Mucosa of rectum (tissue), 2 donors: ENCODE results near the gene PDE6A.
A peak's percentile ranks its signal among the peaks of the same experiment; 100 is the strongest.

Experiments used
- H3K27ac ChIP-seq, 2 donors: one replicate each; pipeline ENCODE4 v1.7.0; 2013; ENCODE audit warnings: inconsistent platforms in 2 of 2, low read depth in 2 of 2, low read length in 2 of 2
- H3K27me3 ChIP-seq, 2 donors: one replicate each; pipeline ENCODE4 v1.7.0; 2013; ENCODE audit warnings: low read length in 2 of 2; ENCODE audit not compliant: control insufficient read depth in 2 of 2, insufficient read depth in 2 of 2
- H3K36me3 ChIP-seq, 2 donors: one replicate each; pipeline ENCODE4 v1.7.0; 2013; ENCODE audit warnings: low read length in 2 of 2; ENCODE audit not compliant: control insufficient read depth in 2 of 2, insufficient read depth in 2 of 2
- H3K4me1 ChIP-seq, 2 donors: one replicate each; pipeline ENCODE4 v1.7.0; 2013; ENCODE audit warnings: low read length in 2 of 2, mild to moderate bottlenecking in 1 of 2; ENCODE audit not compliant: control insufficient read depth in 2 of 2, insufficient read depth in 2 of 2
- H3K4me3 ChIP-seq, 2 donors: one replicate each; pipeline ENCODE4 v1.7.0; 2013; ENCODE audit warnings: low read length in 2 of 2
- H3K9ac ChIP-seq, 2 donors: one replicate each; pipeline ENCODE4 v1.7.0; 2013; ENCODE audit warnings: low read length in 2 of 2, low read depth in 1 of 2, mild to moderate bottlenecking in 1 of 2
- H3K9me3 ChIP-seq, 2 donors: one replicate each; pipeline ENCODE4 v1.7.0; 2013; ENCODE audit warnings: low read length in 2 of 2; ENCODE audit not compliant: control insufficient read depth in 2 of 2
- donor health status: healthy.
- donor health status: Normal muscosa, but diverticular disease.

Gene PDE6A

DNA sequence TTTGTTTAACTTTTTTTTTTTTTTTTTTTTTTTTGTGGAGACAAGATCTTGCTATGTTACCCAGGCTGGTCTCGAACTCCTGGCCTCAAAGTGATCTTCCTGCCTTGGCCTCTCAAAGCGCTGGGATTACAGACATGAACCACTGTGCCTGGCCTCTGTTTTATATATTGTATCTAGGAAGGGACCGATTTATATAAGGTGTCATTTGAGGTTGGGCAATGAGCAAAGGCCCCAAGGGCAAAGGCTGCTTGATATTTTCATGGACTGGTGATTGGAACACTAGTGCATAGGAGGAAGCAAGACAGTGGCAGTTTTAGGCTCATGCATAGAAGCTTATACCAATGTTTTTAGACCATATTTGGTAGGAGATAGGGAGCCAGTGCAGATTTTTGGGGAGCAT lies 19.1 kb upstream of the PDE6A start:
- Histone ChIP-seq H3K27ac (peak overlapping the region in 1 of 2 donors; percentile 19), H3K9me3 (no peaks in the 10 kb centered on the region), H3K27me3 (no peaks in the 10 kb centered on the region), H3K4me1 (peaks cover 13 to 30% of the 10 kb centered on the region in 2 donors), H3K4me3 (peak overlapping the region; percentile 41 to 46), H3K9ac (peak overlapping the region in 1 of 2 donors; percentile 44), H3K36me3 (peaks cover 0 to 3% of the 10 kb centered on the region in 2 donors)

DNA sequence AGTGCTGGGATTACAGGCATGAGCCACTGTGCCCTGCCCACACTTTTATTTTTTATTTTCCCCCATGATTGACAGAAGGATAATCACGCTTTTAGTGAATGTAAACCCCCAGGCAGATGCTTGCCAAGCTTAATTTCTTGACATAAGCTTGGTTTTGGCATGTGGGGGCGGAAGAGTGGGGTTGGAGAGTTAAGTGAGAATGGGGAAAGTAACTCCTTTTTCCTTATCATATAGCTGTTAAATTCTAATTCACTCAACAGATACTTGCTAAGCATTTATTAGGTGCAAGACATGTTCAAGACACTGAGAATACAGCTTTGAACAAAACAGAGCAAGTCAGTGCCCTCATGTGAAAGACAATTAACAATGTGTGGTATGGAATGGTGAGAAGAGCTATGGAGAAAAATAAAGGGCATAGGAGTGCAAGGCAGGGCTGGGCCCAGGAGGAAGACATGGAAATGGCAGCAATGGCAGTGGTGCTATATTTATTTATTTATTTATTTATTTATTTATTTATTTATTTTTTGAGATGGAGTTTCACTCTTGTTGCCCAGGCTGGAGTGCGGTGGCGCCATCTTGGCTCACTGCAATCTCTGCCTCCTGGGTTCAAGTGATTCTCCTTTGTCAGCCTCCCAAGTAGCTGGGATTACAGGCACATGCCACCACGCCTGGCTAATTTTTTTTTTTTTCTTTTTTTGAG lies 18.2 kb upstream of the PDE6A start:
- Histone ChIP-seq H3K4me1 (peaks cover 15 to 32% of the 10 kb centered on the region in 2 donors), H3K4me3 (peak overlapping the region; percentile 79 to 88), H3K27ac (peak overlapping the region; percentile 38 to 77), H3K36me3 (peaks cover 0 to 3% of the 10 kb centered on the region in 2 donors), H3K9ac (peak overlapping the region; percentile 8 to 87), H3K9me3 (no peaks in the 10 kb centered on the region), H3K27me3 (no peaks in the 10 kb centered on the region)

DNA sequence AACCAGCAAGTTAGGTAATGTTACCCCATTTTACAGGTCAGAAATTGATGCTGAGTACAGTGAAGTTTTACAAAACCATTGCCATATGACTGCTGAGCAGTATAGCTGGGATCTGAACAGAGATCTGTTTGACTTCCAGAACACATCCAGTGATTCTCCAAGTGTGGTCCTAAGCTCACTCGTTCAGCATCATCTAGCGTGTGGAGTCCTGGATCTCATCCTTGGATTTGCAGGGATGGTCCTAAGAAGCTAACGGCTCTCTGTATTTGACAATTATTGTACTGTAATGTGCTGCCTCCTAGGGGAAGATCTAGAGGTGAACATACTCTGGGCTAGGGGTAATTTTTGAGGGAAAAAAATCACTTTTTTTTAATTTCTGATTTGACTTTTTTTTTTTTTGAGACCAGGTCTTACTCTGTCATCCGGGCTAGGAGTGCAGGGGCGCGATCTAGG lies 17.4 kb upstream of the PDE6A start:
- Histone ChIP-seq H3K27ac (peak overlapping the region; percentile 77 to 83), H3K9ac (peak overlapping the region; percentile 76 to 87)

DNA sequence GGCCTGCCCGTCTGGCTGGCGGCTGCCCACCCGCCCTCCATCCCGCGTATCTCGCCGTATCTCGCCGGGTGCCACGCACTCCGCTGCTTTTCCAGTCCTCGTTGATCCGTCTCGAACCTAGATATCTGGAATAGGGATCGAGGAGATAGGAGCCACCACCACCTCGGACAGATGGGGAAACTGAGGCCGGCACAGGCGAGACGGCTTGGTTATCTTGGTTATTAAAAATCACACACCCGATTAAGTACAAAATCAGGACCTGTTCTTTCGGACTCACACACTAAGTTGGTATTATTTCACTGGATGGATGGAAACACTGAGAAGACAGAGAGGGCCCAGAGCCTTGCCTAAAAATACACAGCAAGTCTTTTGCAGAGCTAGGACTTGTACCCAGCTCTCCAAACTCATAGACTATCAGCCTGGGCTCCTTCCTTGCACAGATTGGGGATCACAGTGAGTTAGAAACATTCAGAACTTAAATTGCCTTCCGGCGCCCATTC lies 16.6 kb upstream of the PDE6A start:
- Histone ChIP-seq H3K9ac (peak overlapping the region; percentile 76 to 87), H3K27ac (peak overlapping the region; percentile 77 to 83), H3K4me3 (peak overlapping the region; percentile 79 to 88), H3K36me3 (peaks cover 0 to 3% of the 10 kb centered on the region in 2 donors), H3K9me3 (no peaks in the 10 kb centered on the region), H3K4me1 (peaks cover 21 to 35% of the 10 kb centered on the region in 2 donors), H3K27me3 (no peaks in the 10 kb centered on the region)

More for the DNA sequence above, 17.4 kb upstream of the PDE6A start:
- Histone ChIP-seq H3K4me1 (peaks cover 21 to 36% of the 10 kb centered on the region in 2 donors), H3K27me3 (no peaks in the 10 kb centered on the region), H3K36me3 (peaks cover 0 to 3% of the 10 kb centered on the region in 2 donors), H3K4me3 (peak overlapping the region; percentile 79 to 88), H3K9me3 (no peaks in the 10 kb centered on the region)

DNA sequence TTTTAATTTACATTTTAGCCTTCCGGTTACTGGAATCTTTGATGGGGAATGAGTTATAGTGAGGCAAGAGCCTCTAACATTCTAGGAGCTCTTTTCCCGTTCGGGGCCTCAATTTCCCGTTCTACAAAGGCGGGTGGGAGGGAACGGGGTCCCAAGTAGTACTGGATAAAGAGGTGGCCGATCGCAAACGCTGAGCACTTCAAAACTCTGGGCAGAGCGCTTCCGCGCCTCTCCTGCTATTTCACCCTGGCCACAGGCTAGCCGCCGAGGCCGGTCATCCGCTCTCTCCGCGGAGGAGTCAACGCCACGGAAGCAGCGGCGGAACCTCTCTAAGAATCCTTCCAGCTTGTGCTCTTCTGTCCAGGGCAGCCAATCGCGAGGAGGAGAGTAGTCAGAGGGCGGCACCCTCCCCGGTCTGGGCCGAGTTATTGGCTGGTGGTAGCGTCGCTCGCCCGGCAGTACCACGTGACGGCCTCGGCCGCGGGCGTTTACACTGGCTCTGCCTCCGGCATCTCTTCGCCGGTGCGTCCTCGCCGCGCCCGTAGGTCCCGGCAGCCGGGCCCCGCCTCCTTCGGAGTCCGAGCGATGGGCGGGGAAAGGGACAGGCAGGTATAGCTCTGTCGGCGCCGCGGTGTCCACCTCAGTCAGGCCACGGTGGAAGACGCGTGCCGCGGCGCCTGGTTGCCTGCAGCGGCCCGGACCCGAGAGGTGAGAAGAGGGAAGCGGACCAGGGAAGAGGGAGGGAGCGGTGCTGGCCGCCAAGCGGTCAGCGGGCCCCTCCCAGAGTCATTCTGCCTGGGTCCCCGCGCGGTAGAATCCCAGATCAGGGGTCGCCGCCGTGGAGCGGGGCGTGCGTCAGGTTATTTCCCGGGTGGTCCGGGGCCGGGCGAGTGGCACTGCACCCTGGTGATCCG lies 15.9 kb upstream of the PDE6A start, which contains the start of gene SLC26A2:
Gene SLC26A2 (plus strand): TSS at position 487 of the 914 bp plus-strand sequence. CDS start 16,895 bp downstream, outside the sequence.
- H3K36me3 ChIP-seq, result peaks cover 0 to 3% of the 10 kb centered on the region in 2 donors
- H3K4me1 ChIP-seq, result peaks cover 23 to 35% of the 10 kb centered on the region in 2 donors
- no peaks in the 10 kb centered on the region for H3K9me3 ChIP-seq
- peak within 1 kb of the TSS; percentile 77 to 87 for H3K9ac ChIP-seq
- H3K27ac ChIP-seq, result peak within 1 kb of the TSS; percentile 83 to 84
- H3K27me3 ChIP-seq, result no peaks in the 10 kb centered on the region
- H3K4me3 ChIP-seq, result peak within 1 kb of the TSS; percentile 79 to 88

DNA sequence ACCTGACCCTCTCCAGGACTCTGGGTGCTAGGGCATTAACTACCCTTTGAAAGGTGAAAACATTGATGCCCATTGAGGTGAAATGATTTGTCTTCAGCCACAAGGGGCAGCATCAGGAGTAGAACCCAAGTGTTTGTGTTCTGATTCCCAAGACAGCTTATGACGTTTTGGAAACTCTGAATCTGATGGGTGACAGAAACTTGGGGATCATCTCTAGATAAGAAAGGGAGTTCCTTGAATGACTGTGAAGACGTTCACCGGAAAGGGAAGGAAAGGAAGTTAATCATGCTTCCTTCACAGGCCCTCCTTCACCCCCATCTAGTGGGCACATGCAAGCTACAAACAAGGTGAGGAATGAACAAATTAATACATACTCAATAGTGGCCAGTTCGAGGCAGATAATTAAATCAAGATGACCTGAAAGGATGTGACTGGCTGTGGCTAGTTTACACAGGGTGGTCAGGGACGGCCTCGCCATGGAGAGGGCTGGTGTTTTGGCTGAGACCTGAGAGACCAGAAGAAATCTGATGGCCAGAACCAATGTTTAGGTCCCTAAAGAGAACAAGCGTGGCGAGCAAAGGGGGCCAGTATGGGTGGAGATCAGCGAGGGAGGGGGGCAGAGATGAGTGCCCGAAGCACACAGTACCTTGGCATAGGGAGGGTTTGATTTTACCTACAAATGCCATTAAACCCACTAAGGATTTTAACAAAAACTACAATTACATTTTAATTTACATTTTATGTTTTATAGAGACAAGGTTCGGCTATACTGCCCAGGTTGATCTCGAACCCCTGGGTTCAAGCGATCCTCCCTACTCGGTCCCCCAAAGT lies 15.0 kb upstream of the PDE6A start:
- peak overlapping the region; percentile 77 to 87 for H3K9ac ChIP-seq
- H3K27ac ChIP-seq, result peak overlapping the region; percentile 83 to 84
- peak overlapping the region; percentile 59 to 88 for H3K4me3 ChIP-seq
- H3K9me3 ChIP-seq, result no peaks in the 10 kb centered on the region
- peaks cover 0 to 3% of the 10 kb centered on the region in 2 donors for H3K36me3 ChIP-seq
- peaks cover 23 to 35% of the 10 kb centered on the region in 2 donors for H3K4me1 ChIP-seq
- H3K27me3 ChIP-seq, result no peaks in the 10 kb centered on the region

DNA sequence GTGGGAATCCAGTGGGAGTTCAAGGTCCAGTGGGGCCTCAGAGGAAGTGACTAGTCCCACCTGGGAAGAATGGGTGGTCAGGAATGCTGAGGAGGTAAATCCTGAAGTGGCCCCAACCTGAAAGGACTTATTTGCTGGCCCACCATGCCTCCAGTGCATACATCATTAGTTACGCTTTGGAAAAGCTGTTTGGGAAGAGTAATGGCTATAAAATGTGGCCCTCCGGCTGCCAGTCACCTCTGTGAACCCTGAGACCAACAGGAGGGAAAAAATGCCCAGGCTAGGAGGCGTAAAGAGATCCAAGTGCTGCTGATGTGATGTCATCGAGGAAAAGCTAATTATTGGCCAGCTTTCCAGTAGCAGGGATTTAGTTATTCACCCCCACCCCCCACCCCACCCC lies 13.3 kb upstream of the PDE6A start:
- H3K27ac ChIP-seq, result peak overlapping the region; percentile 64 to 76
- no peaks in the 10 kb centered on the region for H3K9me3 ChIP-seq
- peaks cover 0 to 3% of the 10 kb centered on the region in 2 donors for H3K36me3 ChIP-seq
- H3K4me1 ChIP-seq, result peaks cover 23 to 31% of the 10 kb centered on the region in 2 donors
- H3K9ac ChIP-seq, result peak overlapping the region in 1 of 2 donors; percentile 32
- no peak overlapping the region for H3K4me3 ChIP-seq
- H3K27me3 ChIP-seq, result no peaks in the 10 kb centered on the region

DNA sequence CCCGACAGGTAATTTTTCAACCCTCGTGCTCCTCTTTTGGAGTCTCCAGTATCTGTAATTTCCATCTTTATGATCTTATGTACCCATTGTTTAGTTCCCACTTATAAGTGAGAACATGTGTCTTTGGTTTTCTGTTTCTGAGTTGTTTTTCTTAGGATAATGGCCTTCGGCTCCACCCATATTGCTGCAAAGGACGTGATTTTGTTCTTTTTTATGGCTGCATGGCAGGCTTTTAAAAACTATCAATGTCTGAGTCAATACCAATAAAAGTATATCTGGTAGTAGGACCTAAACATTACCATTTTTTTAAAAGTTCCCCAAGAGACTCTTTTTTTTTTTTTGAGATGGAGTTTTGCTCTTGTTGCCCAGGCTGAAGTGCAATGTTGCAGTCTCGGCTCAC lies 12.1 kb upstream of the PDE6A start:
- Histone ChIP-seq H3K9me3 (no peaks in the 10 kb centered on the region), H3K4me1 (peaks cover 22 to 27% of the 10 kb centered on the region in 2 donors), H3K27me3 (no peaks in the 10 kb centered on the region), H3K36me3 (no peaks in the 10 kb centered on the region), H3K9ac (no peak overlapping the region), H3K27ac (peak overlapping the region; percentile 52 to 64), H3K4me3 (no peak overlapping the region)

DNA sequence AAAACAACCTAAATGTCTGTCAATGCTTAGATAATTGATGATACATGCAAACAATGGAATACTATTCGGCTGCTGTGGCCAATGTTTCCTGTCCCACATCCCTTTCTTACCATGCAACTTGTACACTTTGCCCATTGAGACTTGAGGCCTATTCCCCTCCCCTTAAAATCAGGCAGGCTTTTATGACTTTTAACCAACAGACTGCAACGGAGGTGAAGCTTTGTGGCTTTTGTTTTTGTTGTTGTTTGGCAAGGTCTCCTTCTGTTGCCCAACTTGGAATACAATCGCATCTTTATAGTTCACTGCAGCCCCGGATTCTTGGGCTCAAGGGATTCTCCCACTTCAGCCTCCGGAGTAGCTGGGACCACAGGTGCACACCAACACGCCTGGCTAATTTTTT lies 10.2 kb upstream of the PDE6A start:
- Histone ChIP-seq H3K36me3 (no peaks in the 10 kb centered on the region), H3K9me3 (no peaks in the 10 kb centered on the region), H3K27ac (no peak overlapping the region), H3K27me3 (no peaks in the 10 kb centered on the region), H3K4me3 (no peak overlapping the region), H3K4me1 (peaks cover 20 to 24% of the 10 kb centered on the region in 2 donors), H3K9ac (no peak overlapping the region)
